Measurements from ENCODE around the gene CELSR1. TPM values are rescaled to one million over a fixed set of nuclear protein-coding genes. Genes with fewer than 3 reads are reported as not detected.

The CELSR1 gene
- total and polyA plus RNA-seq, 2 of the 13 experiments (the other 11 are each of a cell fraction or from before 2014, with no cell fraction given) = 0.78 to 1.8 TPM

GRCh38 chr22:46515208-46516111, 22.0 kb downstream of the CELSR1 start:
- intact Hi-C loops (cut with micrococcal nuclease; ENCODE audit: unreplicated experiment) = no loop called here
- DNase-seq (ENCODE audit: low spot score) (no peak), FAIRE-seq (no peak), ATAC-seq (peak; percentile 25)
- Histone ChIP-seq H3K4me3 (replicated peaks in 1 of 3; ENCODE audit: insufficient read depth in 1 of 3, low read depth in 2 of 3, low read length in 3 of 3) (no peak overlapping the region), H3K9me3 (ENCODE audit: low read length) (no peaks in the 10 kb centered on the region), H3K4me1 (ENCODE audit: insufficient read depth, low read length) (no peaks in the 10 kb centered on the region), H3K27me3 (ENCODE audit: control insufficient read depth in 1 of 2, insufficient read depth in 2 of 2, low read length in 2 of 2) (peaks cover 1 to 7% of the 10 kb centered on the region in 2 experiments; a peak in 3 of 5 replicates), H3K4me2 (ENCODE audit: low read depth, low read length) (no peak overlapping the region), H3K9ac (ENCODE audit: insufficient read depth, low read depth, low read length) (no peak overlapping the region), H2AFZ (ENCODE audit: low read length) (no peak overlapping the region), H3K36me3 (replicated peaks in 1 of 2; ENCODE audit: control insufficient read depth in 1 of 2, insufficient read depth in 2 of 2, low read length in 2 of 2) (no peaks in the 10 kb centered on the region), H3K79me2 (ENCODE audit: insufficient read depth, low read length) (no peaks in the 10 kb centered on the region), H3K27ac (ENCODE audit: extremely low read length, insufficient read depth, low read length) (no peak overlapping the region), H4K20me1 (ENCODE audit: insufficient read depth, low read length) (no peaks in the 10 kb centered on the region)
- in situ Hi-C loops (cut with HindIII; ENCODE audit: extremely low pct_ligation_motif_present, low pct_unique_long_range_greater_than_20kb) = no loop called here
- TF ChIP-seq RORA (CRISPR knock-in tag; IDR thresholded peaks at IDR 0.05) (no peak), ZFP37 (CRISPR knock-in tag; IDR thresholded peaks at IDR 0.05; ENCODE audit: borderline replicate concordance) (no peak), ZNF512B (CRISPR knock-in tag; IDR thresholded peaks at IDR 0.05; ENCODE audit: borderline replicate concordance) (no peak), IRX3 (CRISPR knock-in tag; IDR thresholded peaks at IDR 0.05; ENCODE audit: borderline replicate concordance, low read depth) (no peak), ZNF337 (CRISPR knock-in tag; IDR thresholded peaks at IDR 0.05; ENCODE audit: borderline replicate concordance, low read depth) (no peak), JARID2 (CRISPR knock-in tag; IDR thresholded peaks at IDR 0.05; ENCODE audit: insufficient replicate concordance) (no peak), ZNF12 (CRISPR knock-in tag; IDR thresholded peaks at IDR 0.05) (no peak), GATAD1 (CRISPR knock-in tag; IDR thresholded peaks at IDR 0.05) (no peak), CCDC6 (CRISPR knock-in tag; IDR thresholded peaks at IDR 0.05) (no peak), TRIM22 (IDR thresholded peaks at IDR 0.05) (no peak), ZBTB42 (CRISPR knock-in tag; IDR thresholded peaks at IDR 0.05) (no peak), DZIP1 (CRISPR knock-in tag; IDR thresholded peaks at IDR 0.05) (no peak), ZFP36L1 (CRISPR knock-in tag; IDR thresholded peaks at IDR 0.05) (no peak), ZNF883 (CRISPR knock-in tag; IDR thresholded peaks at IDR 0.05; ENCODE audit: not compliant biosample characterization) (no peak)
- BruUV-seq (replicated peaks) = no TSS peak
- 55% methylated on average over 10 of the region's 10 CpGs for WGBS (ENCODE audit: low lambda C conversion rate)
- CTCF ChIA-PET (ENCODE audit: low intra/inter-chr PET ratio, low total read pairs) = no interaction called here
- POLR2A ChIA-PET = no interaction called here
